HuH-7 (cell line): ENCODE results near the gene PTGR3.

Experiments used
- DNase-seq: peaks from one replicate; pipeline ENCODE4 v3.0.0; 2011; ENCODE audit warnings: low spot score

Gene PTGR3

GRCh38 chr18:75214766-75215510 lies 6.0 kb upstream of the PTGR3 start:
- DNase-seq, result no peak

- DNase-seq, result no peak
Measured at GRCh38 chr18:75214332-75214690, 5.4 kb upstream of the PTGR3 start.

GRCh38 chr18:75213611-75214331 lies 4.8 kb upstream of the PTGR3 start:
- DNase-seq, result no peak

GRCh38 chr18:75212751-75213090 lies 3.8 kb upstream of the PTGR3 start:
- no peak for DNase-seq

GRCh38 chr18:75211953-75212750 lies 3.2 kb upstream of the PTGR3 start:
- DNase-seq, result peak; percentile 22

- DNase-seq, result no peak
Measured at GRCh38 chr18:75211626-75211952, 2.6 kb upstream of the PTGR3 start.

GRCh38 chr18:75211002-75211621 lies 2.2 kb upstream of the PTGR3 start:
- DNase-seq, result no peak

GRCh38 chr18:75210274-75211001 lies 1.5 kb upstream of the PTGR3 start, which contains the start of gene TSHZ1:
TSHZ1 (plus strand) TSS chr18:75210797; CDS start chr18:75211877, 1,080 bp downstream.
- peak; percentile 78 for DNase-seq

- peak; percentile 19 for DNase-seq
Measured at GRCh38 chr18:75209951-75210258, 966 bp upstream of the PTGR3 start.

GRCh38 chr18:75208836-75209128 lies 157 bp downstream of the PTGR3 start:
- no peak for DNase-seq

- peak; percentile 37 for DNase-seq
Measured at GRCh38 chr18:75208155-75208835, 644 bp downstream of the PTGR3 start.

- peak; percentile 29 for DNase-seq
Measured at GRCh38 chr18:75207310-75208154, 1.4 kb downstream of the PTGR3 start.

GRCh38 chr18:75206452-75207309 lies 2.3 kb downstream of the PTGR3 start:
- no peak for DNase-seq

GRCh38 chr18:75205514-75206132 lies 3.3 kb downstream of the PTGR3 start:
- no peak for DNase-seq

- no peak for DNase-seq
Measured at GRCh38 chr18:75204732-75205513, 4.0 kb downstream of the PTGR3 start.

- no peak for DNase-seq
Measured at GRCh38 chr18:75204269-75204731, 4.6 kb downstream of the PTGR3 start.

GRCh38 chr18:75203416-75204268 lies 5.3 kb downstream of the PTGR3 start:
- DNase-seq, result no peak
